Activated T-helper 2 cell treated with anti-CD3 and anti-CD28 coated beads, Interferon-gamma antibody, Interleukin-2, Interleukin-4, amounts not matched to agents 10 μg/mL and 5 μg/mL and 100 μg/mL, durations not matched to agents 14 hours and 24 hours and 36 hours (primary cell): Measurements from ENCODE around the gene IL36B. TPM values are rescaled to one million over a fixed set of nuclear protein-coding genes. Genes with fewer than 3 reads are reported as not detected.
"Not testable (repeated sequence)": the region's sequence is repeated elsewhere in the genome, so short reads cannot be mapped to it uniquely, and the experiment has no call there.

Experiments
- DNase-seq: peaks from one replicate; pipeline ENCODE4 v3.0.0; 2021; ENCODE audit warnings: low spot score
- H3K27ac Mint-ChIP-seq: one replicate; pipeline ENCODE4 v1.8.0; 2021; ENCODE audit warnings: mixed read lengths
- H3K27me3 Mint-ChIP-seq: one replicate; pipeline ENCODE4 v1.8.0; 2021; ENCODE audit warnings: low read depth, mixed read lengths
- H3K36me3 Mint-ChIP-seq: one replicate; pipeline ENCODE4 v1.8.0; 2021; ENCODE audit warnings: low read depth, mixed read lengths
- H3K4me1 Mint-ChIP-seq: one replicate; pipeline ENCODE4 v1.8.0; 2021; ENCODE audit warnings: low read depth, mixed read lengths
- H3K4me3 Mint-ChIP-seq: one replicate; pipeline ENCODE4 v1.8.0; 2021; ENCODE audit warnings: low read depth, mild to moderate bottlenecking, moderate library complexity, mixed read lengths
- H3K9me3 Mint-ChIP-seq: one replicate; pipeline ENCODE4 v1.8.0; 2021; ENCODE audit warnings: mixed read lengths
- intact Hi-C: fragments of 100-400 bp; cut with micrococcal nuclease; formaldehyde crosslinking; loops from one replicate; pipeline ENCODE4 v1.15.1; 2023
- total RNA-seq: library from RNA; stranded (reverse); gene quantifications from 2 replicates; pipeline ENCODE4 v1.2.3, GENCODE V29; 2022

IL36B gene
- not detected in 2 replicates for total RNA-seq

GRCh38 chr2:113052396-113052917 lies at the start of gene IL36B:
TSS of gene IL36B (minus strand) at chr2:113052867.
- no peak for DNase-seq
- intact Hi-C loops, result no loop called here
- Mint-ChIP-seq H3K4me3 (no peak within 1 kb of the TSS), H3K36me3 (peaks cover 11% of the 10 kb centered on the region), H3K9me3 (peaks cover 26% of the 10 kb centered on the region), H3K27ac (no peak within 1 kb of the TSS), H3K27me3 (peaks cover 11% of the 10 kb centered on the region), H3K4me1 (peaks cover 2% of the 10 kb centered on the region)

- Mint-ChIP-seq H3K9me3 (peaks cover 56% of the 10 kb centered on the region), H3K4me1 (peaks cover 61% of the 10 kb centered on the region), H3K27ac (peak overlapping the region; percentile 100), H3K4me3 (no peak overlapping the region), H3K27me3 (no peaks in the 10 kb centered on the region), H3K36me3 (peaks cover 51% of the 10 kb centered on the region)
- no peak for DNase-seq
- intact Hi-C loops, result no loop called here
Observed at GRCh38 chr2:113102133-113102532, 49.5 kb upstream of the IL36B start.

- Mint-ChIP-seq H3K9me3 (peaks cover 57% of the 10 kb centered on the region), H3K4me1 (peaks cover 46% of the 10 kb centered on the region), H3K4me3 (peak overlapping the region; percentile 67), H3K27ac (peak overlapping the region; percentile 74), H3K36me3 (peaks cover 46% of the 10 kb centered on the region), H3K27me3 (no peaks in the 10 kb centered on the region)
- no peak for DNase-seq
- intact Hi-C loops, result loop anchor here (2.0 kb wide), 1 partner anchor 18 kb away; no protein-coding TSS in a partner anchor
Observed at GRCh38 chr2:113098532-113098931, 45.9 kb upstream of the IL36B start.

- intact Hi-C loops, result loop anchor here (2.0 kb wide), 1 partner anchor 19 kb away; no protein-coding TSS in a partner anchor
- DNase-seq, result peak; percentile 19
- Mint-ChIP-seq H3K9me3 (peaks cover 52% of the 10 kb centered on the region), H3K4me3 (peak overlapping the region; percentile 67), H3K36me3 (peaks cover 41% of the 10 kb centered on the region), H3K4me1 (peaks cover 41% of the 10 kb centered on the region), H3K27me3 (no peaks in the 10 kb centered on the region), H3K27ac (peak overlapping the region; percentile 74)
Observed at GRCh38 chr2:113098041-113098440, 45.4 kb upstream of the IL36B start.

- Mint-ChIP-seq H3K9me3 (peaks cover 42% of the 10 kb centered on the region), H3K27ac (peak overlapping the region; percentile 74)
- DNase-seq, result not testable (repeated sequence)
Observed at GRCh38 chr2:113096842-113097618, 44.4 kb upstream of the IL36B start.

GRCh38 chr2:113096306-113096705 lies 43.6 kb upstream of the IL36B start:
- Mint-ChIP-seq H3K4me1 (peaks cover 29% of the 10 kb centered on the region), H3K27ac (peak overlapping the region; percentile 51), H3K36me3 (peaks cover 30% of the 10 kb centered on the region), H3K9me3 (peaks cover 39% of the 10 kb centered on the region)
- H3K4me3 Mint-ChIP-seq, H3K27me3 Mint-ChIP-seq, DNase-seq, intact Hi-C loops: not testable (repeated sequence)

More at GRCh38 chr2:113096842-113097618, 44.4 kb upstream of the IL36B start:
- intact Hi-C loops, H3K27me3 Mint-ChIP-seq: not testable (repeated sequence)
- peaks cover 31% of the 10 kb centered on the region for H3K4me1 Mint-ChIP-seq
- peak overlapping the region; percentile 18 for H3K4me3 Mint-ChIP-seq
- peaks cover 31% of the 10 kb centered on the region for H3K36me3 Mint-ChIP-seq

GRCh38 chr2:113093613-113093977 lies 40.9 kb upstream of the IL36B start:
- Mint-ChIP-seq H3K27me3 (no peaks in the 10 kb centered on the region), H3K36me3 (peaks cover 23% of the 10 kb centered on the region), H3K4me3 (no peak overlapping the region), H3K9me3 (peaks cover 32% of the 10 kb centered on the region), H3K27ac (no peak overlapping the region), H3K4me1 (peaks cover 20% of the 10 kb centered on the region)
- intact Hi-C loops, result no loop called here
- DNase-seq, result no peak

- intact Hi-C loops, result no loop called here
Observed at GRCh38 chr2:113092864-113093612, 40.4 kb upstream of the IL36B start.

GRCh38 chr2:113091231-113091896 lies 38.7 kb upstream of the IL36B start:
- peaks cover 13% of the 10 kb centered on the region for H3K9me3 Mint-ChIP-seq
- H3K27me3 Mint-ChIP-seq, result no peaks in the 10 kb centered on the region
- intact Hi-C loops, result no loop called here

More at GRCh38 chr2:113092864-113093612, 40.4 kb upstream of the IL36B start:
- no peaks in the 10 kb centered on the region for H3K27me3 Mint-ChIP-seq
- H3K9me3 Mint-ChIP-seq, result peaks cover 30% of the 10 kb centered on the region
- peaks cover 15% of the 10 kb centered on the region for H3K4me1 Mint-ChIP-seq
- H3K4me3 Mint-ChIP-seq, result no peak overlapping the region
- peaks cover 18% of the 10 kb centered on the region for H3K36me3 Mint-ChIP-seq
- H3K27ac Mint-ChIP-seq, result no peak overlapping the region
- DNase-seq, result no peak

GRCh38 chr2:113089916-113090315 lies 37.2 kb upstream of the IL36B start:
- peaks cover 7% of the 10 kb centered on the region for H3K4me1 Mint-ChIP-seq
- no peak overlapping the region for H3K27ac Mint-ChIP-seq
- DNase-seq, result no peak
- H3K27me3 Mint-ChIP-seq, result no peaks in the 10 kb centered on the region
- H3K9me3 Mint-ChIP-seq, result peaks cover 6% of the 10 kb centered on the region
- H3K36me3 Mint-ChIP-seq, result no peaks in the 10 kb centered on the region
- intact Hi-C loops, result no loop called here
- H3K4me3 Mint-ChIP-seq, result no peak overlapping the region

More at GRCh38 chr2:113091231-113091896, 38.7 kb upstream of the IL36B start:
- DNase-seq, result no peak
- Mint-ChIP-seq H3K36me3 (peaks cover 6% of the 10 kb centered on the region), H3K4me1 (no peaks in the 10 kb centered on the region), H3K4me3 (no peak overlapping the region), H3K27ac (no peak overlapping the region)

GRCh38 chr2:113088213-113088992 lies 35.7 kb upstream of the IL36B start:
- Mint-ChIP-seq H3K9me3 (no peaks in the 10 kb centered on the region), H3K27ac (no peak overlapping the region), H3K4me3 (no peak overlapping the region), H3K4me1 (peaks cover 13% of the 10 kb centered on the region), H3K36me3 (no peaks in the 10 kb centered on the region), H3K27me3 (no peaks in the 10 kb centered on the region)
- intact Hi-C loops, result no loop called here
- DNase-seq, result no peak

GRCh38 chr2:113085542-113085941 lies 32.9 kb upstream of the IL36B start:
- no peaks in the 10 kb centered on the region for H3K27me3 Mint-ChIP-seq
- no peak for DNase-seq
- no peak overlapping the region for H3K27ac Mint-ChIP-seq
- H3K9me3 Mint-ChIP-seq, result no peaks in the 10 kb centered on the region
- intact Hi-C loops, result loop anchor here (2.0 kb wide), 2 partner anchors 19 to 95 kb away; no protein-coding TSS in a partner anchor
- no peaks in the 10 kb centered on the region for H3K36me3 Mint-ChIP-seq
- peaks cover 17% of the 10 kb centered on the region for H3K4me1 Mint-ChIP-seq
- H3K4me3 Mint-ChIP-seq, result no peak overlapping the region
